ENCODE results near the gene NAA15.
"Not testable (repeated sequence)": the region's sequence is repeated elsewhere in the genome, so short reads cannot be mapped to it uniquely, and the experiment has no call there.

DNA sequence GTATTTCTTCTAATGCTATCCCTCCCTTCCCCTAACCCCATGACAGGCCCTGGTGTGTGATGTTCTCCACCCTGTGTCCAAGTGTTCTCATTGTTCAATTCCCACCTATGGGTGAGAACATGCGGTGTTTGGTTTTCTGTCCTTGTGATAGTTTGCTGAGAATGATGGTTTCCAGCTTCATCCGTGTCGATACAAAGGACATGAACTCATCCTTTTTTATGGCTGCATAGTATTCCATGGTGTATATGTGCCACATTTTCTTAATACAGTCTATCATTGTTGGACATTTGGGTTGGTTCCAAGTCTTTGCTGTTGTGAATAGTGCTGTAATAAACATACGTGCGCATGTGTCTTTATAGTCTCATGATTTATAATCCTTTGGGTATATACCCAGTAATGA, 163.2 kb downstream of the NAA15 start:
- not testable (repeated sequence) for TF ChIP-seq POLR2A (IDR thresholded peaks at IDR 0.05; ENCODE audit: low read length); GATA1 (IDR thresholded peaks at IDR 0.05; ENCODE audit: low read depth, low read length)

Measured in erythroblast (primary cell).